ENCODE results near the gene IGFBP7.

The IGFBP7 gene

GRCh38 chr4:57044279-57044678 lies 65.9 kb downstream of the IGFBP7 start:
- Histone ChIP-seq H3K27me3 (replicated peaks; ENCODE audit: insufficient read depth, low read length) (no peaks in the 10 kb centered on the region), H3K4me3 (ENCODE audit: low read length) (no peak overlapping the region), H4K20me1 (ENCODE audit: insufficient read depth, low read length) (no peaks in the 10 kb centered on the region), H3K9me3 (replicated peaks; ENCODE audit: insufficient read depth, low read length) (no peaks in the 10 kb centered on the region), H3K27ac (ENCODE audit: low read length) (no peak overlapping the region), H3K79me2 (ENCODE audit: low read length) (no peaks in the 10 kb centered on the region), H3K36me3 (replicated peaks; ENCODE audit: insufficient read depth, low read length) (no peaks in the 10 kb centered on the region), H3K9me2 (replicated peaks; ENCODE audit: insufficient read depth, low read length) (no peaks in the 10 kb centered on the region), H2AFZ (ENCODE audit: low read length) (no peak overlapping the region), H3F3A (ENCODE audit: insufficient read depth, low read length) (no peaks in the 10 kb centered on the region), H3K4me1 (ENCODE audit: low read length) (no peaks in the 10 kb centered on the region), H3K9ac (ENCODE audit: low read length) (no peak overlapping the region), H3K4me2 (ENCODE audit: low read depth, low read length) (no peak overlapping the region)
- TF ChIP-seq, protein P1, sequence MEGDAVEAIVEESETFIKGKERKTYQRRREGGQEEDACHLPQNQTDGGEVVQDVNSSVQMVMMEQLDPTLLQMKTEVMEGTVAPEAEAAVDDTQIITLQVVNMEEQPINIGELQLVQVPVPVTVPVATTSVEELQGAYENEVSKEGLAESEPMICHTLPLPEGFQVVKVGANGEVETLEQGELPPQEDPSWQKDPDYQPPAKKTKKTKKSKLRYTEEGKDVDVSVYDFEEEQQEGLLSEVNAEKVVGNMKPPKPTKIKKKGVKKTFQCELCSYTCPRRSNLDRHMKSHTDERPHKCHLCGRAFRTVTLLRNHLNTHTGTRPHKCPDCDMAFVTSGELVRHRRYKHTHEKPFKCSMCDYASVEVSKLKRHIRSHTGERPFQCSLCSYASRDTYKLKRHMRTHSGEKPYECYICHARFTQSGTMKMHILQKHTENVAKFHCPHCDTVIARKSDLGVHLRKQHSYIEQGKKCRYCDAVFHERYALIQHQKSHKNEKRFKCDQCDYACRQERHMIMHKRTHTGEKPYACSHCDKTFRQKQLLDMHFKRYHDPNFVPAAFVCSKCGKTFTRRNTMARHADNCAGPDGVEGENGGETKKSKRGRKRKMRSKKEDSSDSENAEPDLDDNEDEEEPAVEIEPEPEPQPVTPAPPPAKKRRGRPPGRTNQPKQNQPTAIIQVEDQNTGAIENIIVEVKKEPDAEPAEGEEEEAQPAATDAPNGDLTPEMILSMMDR (IDR thresholded peaks at IDR 0.05; ENCODE audit: low read length), result no peak
- TF ChIP-seq EZH2 (optimal IDR thresholded peaks at IDR 0.05; ENCODE audit: low read depth, low read length) (no peak), EZH2phosphoT487 (IDR thresholded peaks at IDR 0.05; ENCODE audit: low read length) (no peak)
- no peak for DNase-seq

DNA sequence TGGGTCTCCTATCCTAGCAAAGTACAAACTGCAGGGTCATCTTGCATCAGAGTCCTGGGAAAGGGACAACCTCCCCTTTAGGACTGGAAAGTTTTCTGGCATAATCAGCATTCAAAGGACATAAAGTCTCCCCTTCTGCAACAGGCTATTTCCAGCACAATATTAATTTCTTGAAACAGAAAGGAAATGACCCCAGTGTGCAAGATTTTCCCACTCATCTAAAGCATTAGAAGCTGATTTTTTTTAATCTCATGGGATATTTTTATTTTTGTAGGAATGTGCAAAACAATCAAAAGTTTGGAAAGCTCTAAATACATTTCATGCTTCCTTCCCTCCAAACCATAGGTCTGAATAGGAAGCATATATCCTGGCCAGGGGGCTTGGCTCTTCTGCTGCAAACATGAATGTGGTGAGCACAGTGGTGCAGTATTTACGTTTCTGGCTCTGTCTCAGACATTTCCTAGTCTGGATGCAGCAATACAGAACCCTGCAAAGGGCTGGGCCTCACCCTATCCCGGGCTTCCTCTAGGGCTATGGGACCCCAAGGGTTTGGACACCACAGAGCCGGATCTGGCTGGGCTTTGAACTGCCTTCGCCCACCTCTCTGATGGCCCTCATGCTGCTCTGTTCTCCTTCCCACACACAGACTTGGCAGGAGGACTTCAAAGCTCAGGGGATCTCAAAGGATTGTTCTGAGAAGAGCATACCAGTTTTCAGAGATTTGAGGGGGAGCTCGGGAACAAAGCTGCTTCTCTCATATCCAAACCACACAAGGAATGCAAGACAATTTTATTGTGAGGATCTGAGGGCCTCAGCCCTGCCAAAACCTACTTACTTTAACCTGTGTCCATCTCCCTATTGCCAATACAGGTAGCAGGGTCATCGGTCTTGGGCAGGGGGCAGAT lies 66.6 kb downstream of the IGFBP7 start:
- no peak overlapping the region for H3K27ac ChIP-seq (ENCODE audit: low read length)
- no peaks in the 10 kb centered on the region for H3K4me1 ChIP-seq (ENCODE audit: low read length)
- H2AFZ ChIP-seq (ENCODE audit: low read length), result no peak overlapping the region
- H3K36me3 ChIP-seq (replicated peaks; ENCODE audit: insufficient read depth, low read length), result no peaks in the 10 kb centered on the region
- H3K27me3 ChIP-seq (replicated peaks; ENCODE audit: insufficient read depth, low read length), result no peaks in the 10 kb centered on the region
- TF ChIP-seq EZH2phosphoT487 (IDR thresholded peaks at IDR 0.05; ENCODE audit: low read length), result no peak
- TF ChIP-seq, protein P1 (IDR thresholded peaks at IDR 0.05; ENCODE audit: low read length), result no peak
- TF ChIP-seq EZH2 (optimal IDR thresholded peaks at IDR 0.05; ENCODE audit: low read depth, low read length), result no peak
- DNase-seq, result no peak
- no peaks in the 10 kb centered on the region for H3K9me3 ChIP-seq (replicated peaks; ENCODE audit: insufficient read depth, low read length)
- no peaks in the 10 kb centered on the region for H3F3A ChIP-seq (ENCODE audit: insufficient read depth, low read length)
- no peaks in the 10 kb centered on the region for H3K79me2 ChIP-seq (ENCODE audit: low read length)
- no peaks in the 10 kb centered on the region for H3K9me2 ChIP-seq (replicated peaks; ENCODE audit: insufficient read depth, low read length)
- no peak overlapping the region for H3K4me2 ChIP-seq (ENCODE audit: low read depth, low read length)
- no peak overlapping the region for H3K9ac ChIP-seq (ENCODE audit: low read length)
- no peaks in the 10 kb centered on the region for H4K20me1 ChIP-seq (ENCODE audit: insufficient read depth, low read length)
- H3K4me3 ChIP-seq (ENCODE audit: low read length), result no peak overlapping the region

GRCh38 chr4:57042711-57043169 lies 67.4 kb downstream of the IGFBP7 start:
- H3K4me3 ChIP-seq (ENCODE audit: low read length), result no peak overlapping the region
- no peaks in the 10 kb centered on the region for H4K20me1 ChIP-seq (ENCODE audit: insufficient read depth, low read length)
- DNase-seq, result no peak
- H3K79me2 ChIP-seq (ENCODE audit: low read length), result no peaks in the 10 kb centered on the region
- H2AFZ ChIP-seq (ENCODE audit: low read length), result no peak overlapping the region
- no peak overlapping the region for H3K27ac ChIP-seq (ENCODE audit: low read length)
- no peaks in the 10 kb centered on the region for H3K36me3 ChIP-seq (replicated peaks; ENCODE audit: insufficient read depth, low read length)
- H3K4me1 ChIP-seq (ENCODE audit: low read length), result no peaks in the 10 kb centered on the region
- H3K9ac ChIP-seq (ENCODE audit: low read length), result no peak overlapping the region
- H3F3A ChIP-seq (ENCODE audit: insufficient read depth, low read length), result no peaks in the 10 kb centered on the region
- no peaks in the 10 kb centered on the region for H3K9me2 ChIP-seq (replicated peaks; ENCODE audit: insufficient read depth, low read length)
- no peaks in the 10 kb centered on the region for H3K9me3 ChIP-seq (replicated peaks; ENCODE audit: insufficient read depth, low read length)
- no peaks in the 10 kb centered on the region for H3K27me3 ChIP-seq (replicated peaks; ENCODE audit: insufficient read depth, low read length)
- TF ChIP-seq EZH2phosphoT487 (IDR thresholded peaks at IDR 0.05; ENCODE audit: low read length), result no peak
- TF ChIP-seq, protein P1 (IDR thresholded peaks at IDR 0.05; ENCODE audit: low read length), result no peak
- no peak for TF ChIP-seq EZH2 (optimal IDR thresholded peaks at IDR 0.05; ENCODE audit: low read depth, low read length)
- no peak overlapping the region for H3K4me2 ChIP-seq (ENCODE audit: low read depth, low read length)

All from MM.1S (cell line).